Suppressor macrophage (primary cell): Measurements from ENCODE around the gene DLL4.
"Not testable (repeated sequence)": the region's sequence is repeated elsewhere in the genome, so short reads cannot be mapped to it uniquely, and the experiment has no call there.

Source experiments
- DNase-seq, 4 experiments: peaks; one replicate each; pipeline ENCODE4 v3.0.0-alpha.2; 2020 to 2022

The DLL4 gene

GRCh38 chr15:40959331-40960141 is 30.4 kb downstream of the DLL4 start:
- no peak for DNase-seq

DNA sequence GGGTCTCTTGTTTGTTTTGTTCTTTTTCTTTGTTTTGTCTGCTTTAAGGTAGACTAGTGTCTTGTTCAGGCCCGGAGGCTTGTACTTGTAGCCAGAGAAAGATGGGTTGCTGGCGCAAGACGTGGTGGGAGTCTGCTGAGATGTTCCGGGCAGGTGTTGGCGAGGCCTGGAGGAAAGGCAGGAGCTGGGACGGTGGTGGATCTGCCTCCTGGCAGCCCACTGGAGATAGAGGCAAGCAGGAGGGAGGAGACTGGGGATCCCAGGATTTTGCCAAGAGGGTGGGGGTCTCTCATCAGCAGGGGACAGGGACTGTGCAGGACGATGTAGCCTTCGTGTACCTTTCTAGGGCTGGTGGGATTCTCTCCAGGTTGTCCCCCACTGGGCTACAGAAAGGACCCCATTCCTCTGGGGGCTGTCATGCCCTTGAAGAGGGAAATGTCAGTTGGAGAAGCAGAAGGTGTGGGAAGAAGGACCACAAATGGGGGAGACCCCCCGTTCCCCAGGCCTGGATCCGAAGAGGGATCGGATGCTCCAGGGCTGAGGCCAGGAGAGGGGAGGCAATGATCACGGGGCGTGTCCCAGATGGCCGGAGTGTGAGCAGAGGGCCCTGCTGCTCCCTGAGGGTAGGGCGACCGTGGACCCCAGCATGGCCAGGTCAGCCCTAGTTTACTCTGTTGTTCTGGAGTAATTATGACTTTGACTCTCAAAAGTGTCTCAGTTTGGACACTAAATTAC is 31.2 kb downstream of the DLL4 start:
- DNase-seq: no peak

DNA sequence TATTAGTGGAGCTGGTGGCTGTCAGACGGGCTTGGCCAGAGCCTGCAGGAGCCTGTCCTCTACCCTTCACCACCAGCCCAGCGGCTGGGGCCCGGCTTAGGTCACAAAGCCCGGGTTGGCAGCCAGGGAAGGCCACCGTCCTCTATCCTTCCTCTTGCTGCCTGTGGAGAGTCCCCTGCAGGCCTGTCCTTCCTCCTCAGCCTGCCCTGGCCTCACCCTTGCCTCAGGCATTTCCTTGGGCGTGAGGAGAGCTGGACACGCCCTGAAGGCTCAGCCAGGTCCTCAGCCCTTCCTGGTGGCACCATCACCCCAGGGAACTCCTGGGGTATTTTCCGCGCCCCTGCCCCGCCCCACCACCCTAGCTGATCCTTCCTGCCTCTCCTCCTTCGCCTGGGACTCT is 31.8 kb downstream of the DLL4 start:
- DNase-seq: no peak

DNA sequence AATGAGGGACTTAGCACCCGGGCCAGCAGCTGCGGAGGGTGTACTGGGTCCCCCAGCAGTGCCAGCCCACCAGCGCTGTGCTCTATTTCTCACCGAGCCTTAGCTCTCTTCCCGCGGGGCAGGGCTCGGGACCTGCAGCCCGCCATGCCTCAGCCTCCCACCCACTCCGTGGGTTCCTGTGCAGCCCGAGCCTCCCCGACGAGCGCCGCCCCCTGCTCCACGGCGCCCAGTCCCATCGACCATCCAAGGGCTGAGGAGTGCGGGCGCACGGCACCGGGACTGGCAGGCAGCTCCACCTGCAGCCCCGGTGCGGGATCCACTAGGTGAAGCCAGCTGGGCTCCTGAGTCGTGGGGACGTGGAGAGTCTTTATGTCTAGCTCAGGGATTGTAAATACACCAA is 32.6 kb downstream of the DLL4 start:
- DNase-seq: not testable (repeated sequence)

DNA sequence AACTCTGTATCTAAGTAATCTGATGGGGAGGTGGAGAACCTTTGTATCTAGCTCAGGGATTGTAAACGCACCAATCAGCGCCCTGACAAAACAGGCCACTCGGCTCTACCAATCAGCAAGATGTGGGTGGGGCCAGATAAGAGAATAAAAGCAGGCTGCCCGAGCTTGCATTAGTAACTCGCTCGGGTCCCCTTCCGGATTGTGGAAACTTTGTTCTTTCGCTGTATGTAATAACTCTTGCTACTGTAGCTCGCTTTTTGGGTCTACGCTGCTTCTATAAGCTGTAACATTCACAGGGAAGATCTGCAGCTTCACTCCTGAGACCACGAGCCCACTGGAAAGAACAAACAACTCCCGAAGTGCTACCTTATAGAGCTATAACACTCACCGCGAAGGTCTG is 33.2 kb downstream of the DLL4 start:
- DNase-seq: not testable (repeated sequence)

GRCh38 chr15:40963201-40963600 is 34.1 kb downstream of the DLL4 start:
- no peak for DNase-seq

GRCh38 chr15:40964006-40964405 is 34.9 kb downstream of the DLL4 start:
- DNase-seq: no peak

GRCh38 chr15:40964634-40965033 is 35.5 kb downstream of the DLL4 start:
- DNase-seq: no peak

- no peak for DNase-seq
Measured at GRCh38 chr15:40968290-40969085, 39.3 kb downstream of the DLL4 start.

GRCh38 chr15:40969363-40969762 is 40.2 kb downstream of the DLL4 start:
- DNase-seq: no peak

DNA sequence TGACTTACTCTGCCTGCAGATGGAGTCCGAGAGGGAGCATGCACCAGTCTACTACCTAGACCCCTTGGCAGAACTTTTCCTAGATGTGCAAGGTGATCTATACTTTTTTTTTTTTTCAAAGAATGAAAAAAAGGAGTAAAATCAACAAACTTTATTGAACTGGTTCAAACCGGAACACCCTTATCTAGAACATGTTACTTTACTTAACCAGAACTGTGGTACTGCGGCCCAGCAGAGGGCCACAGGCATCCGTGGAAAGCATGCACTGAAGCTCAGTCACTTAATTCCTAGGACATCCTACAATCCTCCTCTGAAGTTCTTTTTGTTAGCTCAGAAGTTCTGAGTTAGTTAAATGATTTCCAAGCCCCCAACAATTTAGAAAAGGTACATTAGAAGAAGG is 45.7 kb downstream of the DLL4 start:
- DNase-seq: no peak

DNA sequence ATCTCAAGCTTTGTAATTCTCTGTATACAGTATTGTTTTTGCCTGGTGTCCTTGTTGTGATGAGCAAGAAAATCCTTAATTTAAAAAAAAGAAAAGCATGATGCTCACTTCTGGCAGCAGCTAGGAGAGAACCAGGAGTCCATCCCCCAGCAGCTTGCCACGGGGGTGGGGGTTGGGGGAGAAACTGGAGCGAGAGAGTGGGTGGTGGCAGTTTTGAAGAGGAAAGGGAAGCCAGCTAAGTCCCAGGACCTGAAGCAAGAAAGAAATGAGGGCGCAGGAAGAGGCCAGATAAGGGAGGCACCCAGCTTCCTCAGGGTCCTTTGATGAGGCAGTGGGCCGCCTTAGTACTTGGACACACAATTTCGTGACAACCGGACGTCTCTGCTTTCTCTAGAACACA is 47.7 kb downstream of the DLL4 start:
- DNase-seq: no peak

GRCh38 chr15:40978141-40978540 is 49.0 kb downstream of the DLL4 start:
- no peak for DNase-seq

DNA sequence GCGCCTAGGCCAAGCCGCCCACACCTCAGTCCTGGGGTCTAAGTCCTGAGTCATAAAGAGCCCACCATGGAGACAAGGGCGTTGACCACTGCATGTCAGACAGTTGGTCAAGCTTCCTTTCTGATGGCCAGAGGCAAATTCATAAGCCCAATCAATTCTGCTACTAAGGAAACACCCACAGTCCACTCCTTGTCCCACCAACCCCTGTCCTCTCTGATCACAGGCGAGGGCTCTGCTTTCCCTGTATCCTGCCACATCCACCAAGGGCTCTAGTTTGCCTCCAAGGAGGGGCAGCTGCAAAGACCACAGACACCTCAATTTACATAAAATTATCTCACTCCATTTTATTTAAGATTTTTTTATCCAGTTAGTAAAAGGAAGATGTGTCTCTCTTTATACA is 49.4 kb downstream of the DLL4 start:
- DNase-seq: no peak

DNA sequence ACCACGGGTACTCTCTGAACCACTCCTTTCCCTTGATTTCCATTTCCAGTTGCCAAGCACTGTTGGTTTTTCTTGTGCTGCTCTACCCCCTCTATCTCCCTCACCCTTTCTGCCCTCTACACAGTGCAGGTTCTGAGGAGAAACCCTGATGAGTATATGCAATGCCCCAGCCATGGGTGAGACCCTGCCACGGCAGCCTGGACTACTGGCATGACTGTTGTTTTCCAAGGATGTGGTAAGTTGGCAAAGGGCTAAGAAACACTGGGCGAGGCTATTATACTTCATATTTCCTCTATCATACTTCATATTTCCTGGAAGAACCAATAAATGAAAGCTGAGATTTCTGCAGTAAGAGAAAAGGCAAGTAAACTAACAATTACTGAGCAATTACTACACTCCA is 52.0 kb downstream of the DLL4 start:
- no peak for DNase-seq

GRCh38 chr15:40982855-40983254 is 53.7 kb downstream of the DLL4 start:
- DNase-seq: no peak

GRCh38 chr15:40984406-40984805 is 55.3 kb downstream of the DLL4 start:
- DNase-seq: no peak

- no peak for DNase-seq
Measured at GRCh38 chr15:40984964-40985363, 55.8 kb downstream of the DLL4 start.

DNA sequence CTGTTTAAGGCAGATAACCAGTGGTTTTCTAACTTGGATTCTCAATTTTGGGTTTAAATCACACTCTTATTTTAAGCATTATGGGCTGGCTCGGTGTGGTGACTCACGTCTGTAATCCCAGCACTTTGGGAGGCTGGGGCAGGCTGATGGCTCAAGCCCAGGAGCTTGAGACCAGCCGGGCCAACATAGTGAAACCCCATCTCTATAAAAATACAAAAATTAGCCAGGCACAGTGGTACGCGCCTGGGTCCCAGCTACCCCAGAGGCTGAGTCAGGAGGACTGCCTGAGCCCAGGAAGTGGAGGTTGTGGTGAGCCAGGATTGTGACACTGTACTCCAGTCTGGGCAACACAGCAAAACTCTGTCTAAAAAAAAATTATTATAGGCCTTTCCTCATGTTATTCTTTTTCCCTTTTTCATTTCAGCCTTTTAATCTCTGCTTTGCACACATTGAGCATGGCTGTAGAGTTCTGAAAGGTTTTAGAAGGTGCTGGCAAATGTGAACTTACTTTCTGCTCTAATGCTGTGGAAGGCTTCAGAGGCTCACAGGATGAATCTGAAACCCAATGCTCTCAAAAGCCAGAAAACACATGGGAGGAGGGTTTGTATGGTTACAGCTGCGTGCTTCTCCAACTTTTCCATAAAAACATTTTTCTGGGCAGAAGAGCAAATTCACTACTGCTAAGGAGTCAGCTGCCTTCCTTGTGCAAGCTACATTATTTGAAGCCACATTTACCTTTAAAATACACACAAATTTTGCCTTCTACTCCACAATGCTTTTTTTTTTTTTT is 56.6 kb downstream of the DLL4 start:
- DNase-seq: no peak

DNA sequence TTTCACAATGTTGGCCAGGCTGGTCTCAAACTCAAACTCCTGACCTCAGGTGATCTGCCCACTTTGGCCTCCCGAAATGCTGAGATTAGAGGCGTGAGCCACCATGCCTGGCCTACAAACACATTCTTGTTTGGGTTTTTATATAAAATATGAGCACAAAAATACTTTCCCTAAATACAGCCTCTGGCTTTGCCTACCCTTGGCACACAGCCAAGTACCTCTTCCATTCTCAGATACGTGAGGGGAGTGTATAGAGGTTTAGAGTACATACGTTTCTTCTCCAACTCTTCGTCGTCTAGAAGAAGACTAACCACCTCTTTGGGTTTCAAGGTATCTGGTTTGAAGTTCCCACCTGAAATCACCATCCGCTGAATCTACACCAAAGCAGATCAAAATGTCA is 57.7 kb downstream of the DLL4 start:
- no peak for DNase-seq

DNA sequence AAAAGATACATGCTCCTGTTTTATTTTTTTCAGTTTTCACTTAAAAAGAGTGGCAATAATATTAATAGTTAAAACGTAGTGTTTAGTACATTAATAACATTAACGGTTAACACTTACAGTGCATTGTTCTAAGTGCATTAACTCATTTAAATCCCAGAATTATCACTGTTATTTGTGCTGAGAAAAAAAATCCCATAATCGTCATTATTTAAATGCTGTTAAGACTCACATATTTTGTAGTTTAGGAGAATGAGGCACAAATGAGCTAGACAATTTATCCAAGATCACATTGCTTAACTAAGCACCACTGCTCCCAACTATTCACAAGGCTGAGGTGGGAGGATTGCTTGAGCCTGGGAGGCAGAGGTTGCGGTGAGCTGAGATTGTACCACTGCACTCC is 59.0 kb downstream of the DLL4 start:
- DNase-seq: no peak
